Smooth muscle cell of trachea (primary cell): ENCODE results near the gene CYBB. TPM values are rescaled to one million over a fixed set of nuclear protein-coding genes. Genes with fewer than 3 reads are reported as not detected.

Experiments
- total RNA-seq: library from RNA; depleted of rRNA; stranded (reverse); fragments of >200 nt; gene quantifications from 2 replicates; pipeline ENCODE4 v1.2.1, GENCODE V29; 2014

The CYBB gene
- under 0.01 TPM in 1 of 2 replicates, not detected in the other for total RNA-seq

GRCh38 chrX:37779857-37780256 lies at the start of gene CYBB:
Gene CYBB (plus strand): TSS chrX:37780059. CDS start chrX:37780078, 19 bp downstream.

GRCh38 chrX:37846934-37847732 lies 67.3 kb downstream of the CYBB start, which contains the start of gene DYNLT3:
Gene DYNLT3 (minus strand): TSS chrX:37847571. CDS start chrX:37847510, 61 bp downstream.

Other genes with a start within 250 kb of the CYBB start
- gene LANCL3, start 208.4 kb upstream of the CYBB start, total RNA-seq, result under 0.01 TPM in 1 of 2 replicates, not detected in the other
- under 0.01 TPM in 2 replicates for gene XK, start 94.3 kb upstream of the CYBB start, total RNA-seq
- gene DYNLT3, start 67.5 kb downstream of the CYBB start, total RNA-seq, result 58.1 and 60.5 TPM in 2 replicates
- 1.0 and 2.8 TPM in 2 replicates for gene SYTL5, start 226.5 kb downstream of the CYBB start, total RNA-seq